ENCODE measurements around the gene ATXN7. TPM values are rescaled to one million over a fixed set of nuclear protein-coding genes. Genes with fewer than 3 reads are reported as not detected.

ATXN7 gene
- total RNA-seq, 1 donor from 2014 or later = 9.5 TPM

DNA sequence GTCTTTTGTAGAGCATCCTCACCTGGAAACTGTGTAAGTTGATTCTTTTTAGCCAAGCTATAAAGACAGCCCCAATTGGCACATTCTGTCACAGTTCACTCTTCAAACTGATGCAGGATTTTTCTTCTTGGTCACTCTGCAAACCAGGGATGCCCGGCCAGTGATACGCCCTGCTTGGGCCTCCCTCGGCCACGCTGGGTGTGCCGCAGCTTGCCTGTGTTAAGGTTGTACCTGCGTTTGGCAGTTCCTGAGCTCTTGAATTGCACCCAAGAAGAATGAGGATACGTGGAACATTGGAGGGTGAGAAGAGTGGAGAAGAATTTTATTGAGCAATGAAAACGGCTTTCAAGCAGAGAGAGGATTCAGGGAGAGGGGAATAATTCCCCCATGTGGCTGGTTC lies 109.7 kb downstream of the ATXN7 start:
- Histone ChIP-seq H3K36me3 (ENCODE audit: control insufficient read depth, insufficient read depth, low read length) (peaks cover 1% of the 10 kb centered on the region), H3K27me3 (ENCODE audit: control insufficient read depth, insufficient read depth, low read length) (no peaks in the 10 kb centered on the region), H3K4me3 (ENCODE audit: low read depth, low read length) (no peak overlapping the region)
- FAIRE-seq = no peak
- no peak for TF ChIP-seq CTCF (IDR thresholded peaks at IDR 0.05; ENCODE audit: insufficient read depth, low read length, severe bottlenecking)
- no peak for DNase-seq (ENCODE audit: low read depth)

DNA sequence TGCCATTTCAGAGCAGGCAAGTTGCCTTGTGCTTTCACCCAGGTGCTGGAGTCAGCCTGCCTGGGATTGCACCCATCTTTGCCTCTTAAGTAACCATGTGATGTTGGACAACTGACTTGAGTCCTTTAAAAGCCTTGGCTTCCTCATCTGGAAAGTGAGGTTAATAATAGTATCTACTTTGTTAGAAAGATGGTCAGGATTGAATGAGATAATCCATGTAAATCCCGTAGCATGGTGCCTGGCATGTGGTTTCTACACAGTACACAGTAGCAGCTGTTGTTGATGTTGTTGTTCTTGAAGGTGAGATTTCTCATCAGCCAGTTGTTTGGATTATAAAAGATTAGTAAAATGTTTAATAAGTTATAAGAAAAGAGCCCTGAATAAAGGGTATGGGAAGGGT lies 110.8 kb downstream of the ATXN7 start:
- Histone ChIP-seq H3K4me3 (ENCODE audit: low read depth, low read length) (no peak overlapping the region), H3K36me3 (ENCODE audit: control insufficient read depth, insufficient read depth, low read length) (peaks cover 1% of the 10 kb centered on the region), H3K27me3 (ENCODE audit: control insufficient read depth, insufficient read depth, low read length) (no peaks in the 10 kb centered on the region)
- DNase-seq (ENCODE audit: low read depth) (no peak), FAIRE-seq (no peak)
- TF ChIP-seq CTCF (IDR thresholded peaks at IDR 0.05; ENCODE audit: insufficient read depth, low read length, severe bottlenecking) = no peak

- no peaks in the 10 kb centered on the region for H3K27me3 ChIP-seq (ENCODE audit: control insufficient read depth, insufficient read depth, low read length)
- no peak for FAIRE-seq
- H3K36me3 ChIP-seq (ENCODE audit: control insufficient read depth, insufficient read depth, low read length) = peaks cover 8% of the 10 kb centered on the region
- no peak overlapping the region for H3K4me3 ChIP-seq (ENCODE audit: low read depth, low read length)
- DNase-seq (ENCODE audit: low read depth) = peak; percentile 95
- no peak for TF ChIP-seq CTCF (IDR thresholded peaks at IDR 0.05; ENCODE audit: insufficient read depth, low read length, severe bottlenecking)
Measured at GRCh38 chr3:63975723-63976122, 112.1 kb downstream of the ATXN7 start.

DNA sequence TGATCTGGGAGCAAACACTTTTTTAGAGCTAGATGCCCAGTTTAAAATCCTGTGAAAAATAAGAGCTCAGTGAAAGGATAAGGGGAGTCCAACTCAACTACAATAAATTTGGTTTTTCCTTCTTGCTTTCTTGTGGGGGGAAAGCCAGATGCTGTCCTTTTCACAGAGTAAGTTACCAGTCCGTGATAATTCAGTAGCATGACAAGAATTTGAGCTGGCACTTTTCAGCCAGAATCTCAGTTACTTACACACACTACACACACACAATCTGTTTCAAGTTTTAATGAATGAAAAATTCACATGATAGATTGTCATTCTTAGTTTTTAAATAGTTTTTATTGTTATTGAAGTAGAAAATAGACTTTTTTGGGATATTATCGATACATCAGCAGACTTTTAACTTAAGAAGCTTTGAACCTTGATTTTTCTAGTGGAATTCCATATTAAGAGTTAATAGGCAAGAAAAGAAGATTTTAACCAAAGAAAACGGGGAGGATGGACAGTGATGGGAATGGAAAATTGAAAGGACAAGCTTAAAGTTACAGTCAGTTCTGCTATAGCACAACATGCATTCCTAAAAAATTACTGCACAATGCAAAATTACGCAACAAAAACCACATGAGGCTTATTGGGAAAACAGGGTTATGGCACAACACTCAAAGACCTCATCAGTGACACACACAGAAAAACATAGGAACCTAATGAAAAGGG lies 112.6 kb downstream of the ATXN7 start:
- TF ChIP-seq CTCF (IDR thresholded peaks at IDR 0.05; ENCODE audit: insufficient read depth, low read length, severe bottlenecking) = no peak
- DNase-seq (ENCODE audit: low read depth) = peak; percentile 97
- Histone ChIP-seq H3K4me3 (ENCODE audit: low read depth, low read length) (no peak overlapping the region), H3K36me3 (ENCODE audit: control insufficient read depth, insufficient read depth, low read length) (peaks cover 12% of the 10 kb centered on the region), H3K27me3 (ENCODE audit: control insufficient read depth, insufficient read depth, low read length) (no peaks in the 10 kb centered on the region)
- no peak for FAIRE-seq

DNA sequence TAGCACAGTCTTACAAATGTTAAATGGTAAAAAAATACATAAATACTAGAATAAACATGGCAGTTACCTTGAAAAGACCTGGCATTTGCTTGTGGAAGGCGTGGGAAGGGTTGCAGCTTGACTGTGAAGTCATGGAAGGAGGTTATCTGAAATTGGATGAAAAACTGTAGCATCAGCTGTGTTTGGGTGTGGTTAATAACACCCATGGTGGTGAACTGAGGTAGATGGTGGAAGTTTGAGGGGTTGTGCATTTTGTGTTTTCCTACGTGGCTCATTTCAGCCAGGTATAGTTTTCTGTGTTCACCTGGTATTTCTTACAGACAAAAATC lies 113.2 kb downstream of the ATXN7 start:
- Histone ChIP-seq H3K27me3 (ENCODE audit: control insufficient read depth, insufficient read depth, low read length) (no peaks in the 10 kb centered on the region), H3K36me3 (ENCODE audit: control insufficient read depth, insufficient read depth, low read length) (peaks cover 12% of the 10 kb centered on the region), H3K4me3 (ENCODE audit: low read depth, low read length) (no peak overlapping the region)
- FAIRE-seq (no peak), DNase-seq (ENCODE audit: low read depth) (no peak)
- TF ChIP-seq CTCF (IDR thresholded peaks at IDR 0.05; ENCODE audit: insufficient read depth, low read length, severe bottlenecking) = no peak

GRCh38 chr3:63977893-63978292 lies 114.2 kb downstream of the ATXN7 start:
- no peak overlapping the region for H3K4me3 ChIP-seq (ENCODE audit: low read depth, low read length)
- FAIRE-seq (no peak), DNase-seq (ENCODE audit: low read depth) (no peak)
- no peaks in the 10 kb centered on the region for H3K27me3 ChIP-seq (ENCODE audit: control insufficient read depth, insufficient read depth, low read length)
- H3K36me3 ChIP-seq (ENCODE audit: control insufficient read depth, insufficient read depth, low read length) = peaks cover 14% of the 10 kb centered on the region
- no peak for TF ChIP-seq CTCF (IDR thresholded peaks at IDR 0.05; ENCODE audit: insufficient read depth, low read length, severe bottlenecking)
